Skeletal muscle tissue (tissue), 4 donors: Measurements from ENCODE around the gene HDAC4. TPM values are rescaled to one million over a fixed set of nuclear protein-coding genes. Genes with fewer than 3 reads are reported as not detected.

Experiments
- H3K27ac ChIP-seq: one replicate; pipeline ENCODE4 v1.7.0; 2013; ENCODE audit warnings: mild to moderate bottlenecking, low read depth, low read length, inconsistent platforms
- H3K27me3 ChIP-seq, 3 donors: one replicate each; pipeline ENCODE4 v1.7.0; 2013; ENCODE audit warnings: low read length in 3 of 3; ENCODE audit not compliant: control insufficient read depth in 3 of 3, insufficient read depth in 3 of 3
- H3K36me3 ChIP-seq, 3 donors: one replicate each; pipeline ENCODE4 v1.7.0; 2013; ENCODE audit warnings: low read length in 3 of 3; ENCODE audit not compliant: control insufficient read depth in 3 of 3, insufficient read depth in 3 of 3
- H3K4me1 ChIP-seq, 3 donors: one replicate each; pipeline ENCODE4 v1.7.0; 2013; ENCODE audit warnings: low read length in 3 of 3, mild to moderate bottlenecking in 3 of 3; ENCODE audit not compliant: control insufficient read depth in 3 of 3, insufficient read depth in 3 of 3
- H3K4me3 ChIP-seq, 3 donors: one replicate each; pipeline ENCODE4 v1.7.0; 2013; ENCODE audit warnings: low read length in 3 of 3
- H3K9ac ChIP-seq, 3 donors: one replicate each; pipeline ENCODE4 v1.7.0; 2013; ENCODE audit warnings: low read length in 3 of 3, mild to moderate bottlenecking in 3 of 3, moderate library complexity in 2 of 3, low read depth in 1 of 3
- H3K9me3 ChIP-seq, 3 donors: one replicate each; pipeline ENCODE4 v1.7.0; 2013; ENCODE audit warnings: low read length in 3 of 3; ENCODE audit not compliant: control insufficient read depth in 3 of 3
- total RNA-seq: library from RNA; depleted of rRNA; stranded (reverse); fragments of >200 nt; gene quantifications from one replicate; pipeline ENCODE4 v1.2.3, GENCODE V29; 2014
- donor health status: Osteomylitis.

The HDAC4 gene
- total RNA-seq, 1 donor from 2014 or later: 23.5 TPM

DNA sequence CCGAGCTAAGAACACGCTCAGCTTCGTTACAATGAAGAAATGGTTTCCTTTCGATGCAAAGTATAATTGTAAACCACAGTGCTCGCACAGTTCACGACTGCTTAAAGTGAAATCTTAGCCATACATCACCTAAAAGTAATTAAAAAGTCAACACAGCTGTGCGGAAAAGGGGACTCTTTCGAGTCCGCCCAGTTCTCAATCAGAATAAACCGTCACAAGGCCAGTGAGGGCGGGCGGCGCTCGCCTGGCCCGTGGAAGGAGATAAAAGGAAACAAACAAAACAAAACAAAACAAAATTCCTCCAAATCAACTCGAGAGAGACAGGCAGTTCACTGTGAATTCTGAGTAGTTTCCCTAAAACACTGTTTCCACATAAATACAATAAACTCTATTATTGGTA is 352.1 kb downstream of the HDAC4 start:
- no peaks in the 10 kb centered on the region for H3K9me3 ChIP-seq
- no peak overlapping the region for H3K4me3 ChIP-seq
- no peak overlapping the region for H3K9ac ChIP-seq
- H3K36me3 ChIP-seq: peaks cover 23 to 28% (median 28%) of the 10 kb centered on the region in 3 donors
- no peaks in the 10 kb centered on the region for H3K27me3 ChIP-seq
- no peak overlapping the region for H3K27ac ChIP-seq
- peaks cover 0 to 6% (median 5%) of the 10 kb centered on the region in 3 donors for H3K4me1 ChIP-seq

DNA sequence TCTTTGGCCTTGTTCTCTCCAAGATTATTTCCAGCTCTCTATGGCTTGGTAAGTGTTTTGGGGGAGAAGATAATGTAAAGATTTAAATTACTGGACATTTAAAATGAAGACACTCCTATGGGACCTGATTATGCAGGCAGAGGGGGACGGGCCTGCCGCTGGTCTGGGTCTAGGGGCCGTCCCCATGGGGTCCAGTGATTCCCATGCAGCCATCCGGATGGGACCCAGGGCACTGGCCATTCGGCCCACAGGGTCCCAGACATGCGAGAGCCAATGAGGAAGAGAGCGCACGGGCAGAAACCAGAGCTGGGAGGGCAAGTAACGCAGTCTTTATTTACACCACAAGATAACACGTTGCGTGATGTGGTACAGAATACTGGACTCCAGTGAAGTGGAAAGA is 353.0 kb downstream of the HDAC4 start:
- H3K9ac ChIP-seq: no peak overlapping the region
- no peak overlapping the region for H3K4me3 ChIP-seq
- H3K27me3 ChIP-seq: no peaks in the 10 kb centered on the region
- H3K36me3 ChIP-seq: peaks cover 15 to 21% (median 20%) of the 10 kb centered on the region in 3 donors
- no peak overlapping the region for H3K27ac ChIP-seq
- H3K9me3 ChIP-seq: no peaks in the 10 kb centered on the region
- H3K4me1 ChIP-seq: peaks cover 0 to 6% (median 5%) of the 10 kb centered on the region in 3 donors

DNA sequence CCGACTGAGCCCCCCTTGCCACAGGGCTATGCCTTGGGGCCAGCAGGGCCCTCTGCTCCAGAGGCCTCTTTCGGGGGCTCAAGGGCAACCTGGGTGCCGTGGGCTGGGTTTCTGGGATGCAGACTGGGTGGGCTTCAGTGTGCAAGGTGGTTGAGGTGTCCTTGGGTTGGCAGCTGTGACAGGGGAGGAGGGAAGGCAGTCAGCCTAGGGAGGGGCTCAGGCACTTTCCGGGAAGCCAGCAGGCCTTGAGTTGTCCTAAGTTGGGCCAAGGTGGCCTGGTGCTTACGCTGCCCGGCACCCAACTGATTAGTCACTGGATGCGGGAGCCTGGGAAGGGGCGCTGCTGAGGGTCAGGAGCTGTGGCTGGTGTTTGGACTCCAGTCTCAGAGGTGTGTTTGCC is 353.4 kb downstream of the HDAC4 start:
- Histone ChIP-seq H3K27me3 (no peaks in the 10 kb centered on the region), H3K9me3 (no peaks in the 10 kb centered on the region), H3K9ac (no peak overlapping the region), H3K4me1 (peaks cover 0 to 6% (median 5%) of the 10 kb centered on the region in 3 donors), H3K36me3 (peaks cover 10 to 16% (median 15%) of the 10 kb centered on the region in 3 donors), H3K4me3 (no peak overlapping the region), H3K27ac (no peak overlapping the region)

DNA sequence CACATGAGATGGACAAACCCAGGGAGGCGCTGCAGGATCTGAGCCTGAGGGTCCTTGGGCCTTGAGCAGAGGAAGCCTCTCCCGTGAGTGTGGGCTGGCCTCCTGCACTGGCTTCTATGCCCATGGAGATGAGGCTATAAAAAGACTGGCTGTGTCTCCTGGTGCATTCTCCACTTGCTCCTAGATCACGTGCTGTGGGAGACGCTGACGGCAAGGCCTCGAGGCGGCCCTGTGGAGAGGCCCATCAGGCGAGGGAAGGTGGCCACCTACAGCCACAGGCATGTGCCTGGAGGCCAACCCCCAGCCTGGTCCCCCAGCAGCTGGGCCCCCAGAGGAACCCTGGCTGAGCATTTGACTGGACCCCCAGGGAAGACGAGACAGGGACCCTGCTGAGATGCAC is 354.0 kb downstream of the HDAC4 start:
- Histone ChIP-seq H3K9me3 (no peaks in the 10 kb centered on the region), H3K27me3 (no peaks in the 10 kb centered on the region), H3K36me3 (peaks cover 4 to 10% (median 10%) of the 10 kb centered on the region in 3 donors), H3K4me3 (no peak overlapping the region), H3K27ac (no peak overlapping the region), H3K9ac (no peak overlapping the region), H3K4me1 (peaks cover 0 to 6% (median 5%) of the 10 kb centered on the region in 3 donors)

DNA sequence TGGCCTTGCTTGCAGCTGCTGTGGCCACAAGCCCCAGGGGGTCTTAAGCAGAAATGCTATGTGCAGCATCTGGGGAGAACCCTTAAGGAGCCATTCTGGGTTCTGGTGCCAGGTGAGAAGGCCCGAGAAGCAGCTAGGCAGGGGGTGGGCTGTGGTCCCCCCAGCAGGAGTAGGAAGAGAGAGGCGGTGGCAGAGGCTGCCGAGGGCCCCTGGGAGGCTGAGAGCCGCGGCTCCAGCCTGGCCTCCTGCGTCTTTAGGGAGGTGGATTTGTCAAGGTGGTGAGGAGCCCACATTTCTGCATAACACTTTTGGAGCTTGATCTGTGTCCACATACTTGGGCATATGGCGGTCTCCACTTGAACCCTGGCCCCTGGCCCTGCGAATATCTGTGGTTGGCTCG is 356.5 kb downstream of the HDAC4 start:
- Histone ChIP-seq H3K4me1 (peaks cover 0 to 6% (median 5%) of the 10 kb centered on the region in 3 donors), H3K9me3 (no peaks in the 10 kb centered on the region), H3K27ac (no peak overlapping the region), H3K27me3 (no peaks in the 10 kb centered on the region), H3K9ac (no peak overlapping the region), H3K4me3 (no peak overlapping the region), H3K36me3 (no peaks in the 10 kb centered on the region)

DNA sequence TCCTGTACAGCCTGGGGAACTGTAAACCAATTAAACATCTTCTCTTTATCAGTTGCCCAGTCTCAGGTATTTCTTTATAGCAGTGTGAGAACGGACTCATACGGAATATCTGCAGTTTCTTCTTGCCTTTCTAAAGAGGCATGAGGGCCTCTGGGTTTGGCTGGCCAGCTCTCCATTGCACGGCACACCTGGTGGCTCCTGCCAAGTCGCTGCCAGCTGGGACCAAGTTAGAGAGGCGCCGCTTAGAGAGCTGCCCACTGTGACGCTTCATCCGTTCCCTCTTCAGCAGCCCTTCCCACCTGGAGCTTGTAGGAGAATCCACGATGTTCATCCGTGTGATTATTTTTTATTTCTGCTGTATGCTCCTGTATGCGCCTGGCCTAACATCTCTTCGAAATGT is 357.5 kb downstream of the HDAC4 start:
- H3K9me3 ChIP-seq: no peaks in the 10 kb centered on the region

DNA sequence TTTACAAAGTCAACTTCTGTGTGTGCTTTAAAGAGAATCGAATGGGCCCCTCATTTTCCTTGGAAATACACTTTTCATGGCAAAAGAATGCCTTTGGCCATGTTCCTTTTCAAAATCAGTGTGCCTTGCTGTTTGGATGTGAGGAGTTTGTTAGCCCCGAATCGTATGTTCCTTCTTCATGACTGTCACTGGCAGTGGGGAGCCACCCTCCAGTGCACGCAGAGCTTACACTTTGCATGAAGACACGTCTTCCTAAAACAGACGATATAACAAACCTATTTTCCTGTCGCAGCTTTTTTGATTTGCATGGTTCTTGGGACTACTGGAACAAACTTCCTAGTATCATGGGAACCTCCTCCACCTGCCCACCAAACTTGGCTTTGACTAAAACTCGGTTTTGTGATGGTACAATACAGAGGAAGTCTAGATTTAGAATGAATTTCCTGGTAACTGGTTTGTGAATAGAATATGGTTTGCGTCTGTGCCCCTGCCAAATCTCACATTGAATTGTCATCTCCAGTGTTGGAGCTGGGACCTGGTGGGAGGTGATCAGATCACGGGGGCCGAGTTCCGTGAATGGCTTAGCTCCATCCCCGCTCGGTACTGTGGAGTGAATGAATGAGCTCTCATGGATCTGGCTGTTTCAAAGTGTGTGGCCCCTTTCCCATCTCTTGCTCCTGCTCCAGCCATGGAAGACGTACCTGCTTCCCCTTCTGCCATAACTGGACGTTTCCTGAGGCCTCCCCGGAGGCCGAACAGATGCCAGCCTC is 358.1 kb downstream of the HDAC4 start:
- Histone ChIP-seq H3K36me3 (no peaks in the 10 kb centered on the region), H3K27ac (no peak overlapping the region), H3K4me1 (peaks cover 0 to 6% (median 5%) of the 10 kb centered on the region in 3 donors), H3K9ac (no peak overlapping the region), H3K9me3 (no peaks in the 10 kb centered on the region), H3K4me3 (no peak overlapping the region), H3K27me3 (no peaks in the 10 kb centered on the region)

More for the DNA sequence above, 357.5 kb downstream of the HDAC4 start:
- H3K4me1 ChIP-seq: peaks cover 0 to 6% (median 5%) of the 10 kb centered on the region in 3 donors
- H3K4me3 ChIP-seq: no peak overlapping the region
- no peaks in the 10 kb centered on the region for H3K36me3 ChIP-seq
- H3K27me3 ChIP-seq: no peaks in the 10 kb centered on the region
- no peak overlapping the region for H3K27ac ChIP-seq
- no peak overlapping the region for H3K9ac ChIP-seq

DNA sequence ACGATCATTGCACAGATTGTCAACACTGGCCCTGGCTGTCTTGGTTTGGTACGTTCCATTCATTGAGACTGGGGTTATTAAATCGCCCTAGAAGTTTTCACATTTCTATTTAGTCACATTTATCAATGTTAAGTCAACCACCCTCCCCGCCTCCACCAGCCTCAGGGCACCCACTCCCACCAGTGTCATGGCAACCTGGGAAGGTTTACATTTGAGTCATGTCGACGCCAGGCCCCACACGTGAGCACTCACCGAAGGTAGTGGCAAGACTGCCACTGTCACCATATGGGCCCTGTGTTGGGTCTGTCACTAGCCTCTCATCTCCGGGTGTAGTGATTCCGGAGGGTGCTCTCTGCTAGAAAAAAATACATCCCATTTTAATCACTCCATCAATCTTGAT is 358.8 kb downstream of the HDAC4 start:
- Histone ChIP-seq H3K36me3 (no peaks in the 10 kb centered on the region), H3K27ac (no peak overlapping the region), H3K4me1 (peaks cover 0 to 6% (median 5%) of the 10 kb centered on the region in 3 donors), H3K9ac (no peak overlapping the region), H3K4me3 (no peak overlapping the region), H3K9me3 (no peaks in the 10 kb centered on the region), H3K27me3 (no peaks in the 10 kb centered on the region)

DNA sequence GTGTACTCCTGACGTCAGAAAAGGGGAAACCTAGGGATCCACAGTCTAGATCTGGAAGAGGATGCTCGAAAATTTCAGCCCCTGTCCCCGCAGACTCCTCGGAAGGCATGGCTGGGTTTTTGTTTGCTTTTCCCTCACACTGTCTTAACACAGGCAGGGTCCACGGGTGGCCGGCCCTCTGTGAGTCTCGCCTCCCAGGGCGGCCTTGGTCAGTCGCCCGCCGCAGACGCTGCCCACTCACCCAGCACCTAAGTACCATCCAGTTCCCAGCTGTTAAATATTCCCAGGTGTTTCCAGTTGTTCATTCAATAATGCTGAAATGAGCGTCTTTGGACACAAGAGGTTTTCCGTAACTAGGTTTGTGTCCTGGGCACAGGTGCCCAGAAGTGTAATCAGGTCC is 359.8 kb downstream of the HDAC4 start:
- Histone ChIP-seq H3K4me1 (no peaks in the 10 kb centered on the region), H3K27me3 (no peaks in the 10 kb centered on the region), H3K9me3 (no peaks in the 10 kb centered on the region), H3K36me3 (no peaks in the 10 kb centered on the region), H3K4me3 (no peak overlapping the region), H3K27ac (no peak overlapping the region), H3K9ac (no peak overlapping the region)

DNA sequence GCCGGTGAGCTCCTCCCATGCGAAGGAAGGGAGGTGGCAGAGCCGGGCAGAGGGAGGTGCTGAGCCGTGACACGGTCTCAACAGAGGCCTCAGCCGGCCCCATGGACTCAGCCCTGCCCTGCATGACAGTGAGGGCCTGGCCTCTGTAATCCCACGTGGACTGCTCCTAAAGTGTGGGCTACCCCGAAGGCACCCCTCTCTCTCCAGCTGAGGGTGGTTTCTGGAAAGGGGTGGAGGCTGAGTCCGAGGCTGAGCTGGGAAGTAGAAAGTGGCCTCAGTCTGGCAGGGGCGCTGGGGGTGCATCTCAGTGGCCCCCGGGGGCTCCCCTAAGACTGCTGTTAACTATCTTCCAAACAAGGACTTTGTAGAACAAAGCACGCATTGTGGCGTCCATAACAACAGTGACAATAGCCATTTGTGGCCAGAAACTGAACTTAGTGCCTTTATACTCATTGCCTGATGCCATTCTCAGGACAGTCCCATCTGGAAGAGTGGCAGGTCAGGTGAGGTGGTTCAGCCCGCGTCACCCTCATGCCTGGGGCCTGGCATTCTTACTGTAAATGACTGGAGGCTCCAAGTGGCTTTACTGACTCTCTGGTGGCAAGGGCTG is 360.6 kb downstream of the HDAC4 start:
- no peak overlapping the region for H3K27ac ChIP-seq
- no peaks in the 10 kb centered on the region for H3K27me3 ChIP-seq
- H3K4me3 ChIP-seq: no peak overlapping the region
- H3K9ac ChIP-seq: no peak overlapping the region
- no peaks in the 10 kb centered on the region for H3K9me3 ChIP-seq
- no peaks in the 10 kb centered on the region for H3K36me3 ChIP-seq
- H3K4me1 ChIP-seq: no peaks in the 10 kb centered on the region
